Loucy (cell line): Measurements from ENCODE around the gene SND1.

ENCODE experiments used
- H2AFZ ChIP-seq: fragments of 200-600 bp; sonication (generic); 2 replicates; pipeline ENCODE4 v1.6.0; 2016; ENCODE audit warnings: antibody characterized with exemption, mild to moderate bottlenecking, low read length, moderate library complexity
- H3F3A ChIP-seq: fragments of 200-600 bp; 2 replicates; pipeline ENCODE4 v1.6.0; 2016; ENCODE audit warnings: antibody characterized with exemption, low read depth, mild to moderate bottlenecking
- H3K27me3 ChIP-seq: fragments of 200-600 bp; sonication (generic); 2 replicates; pipeline ENCODE4 v1.6.1; 2014; ENCODE audit warnings: low read length, mild to moderate bottlenecking; ENCODE audit not compliant: insufficient read depth, poor library complexity, severe bottlenecking
- H3K36me3 ChIP-seq: fragments of 200-600 bp; sonication (generic); 2 replicates; pipeline ENCODE4 v1.6.1; 2016; ENCODE audit warnings: low read length; ENCODE audit not compliant: insufficient read depth
- H3K4me1 ChIP-seq: fragments of 200-600 bp; sonication (generic); 2 replicates; pipeline ENCODE4 v1.5.1; 2014; ENCODE audit warnings: low read length, mild to moderate bottlenecking; ENCODE audit not compliant: insufficient read depth, poor library complexity, severe bottlenecking
- H3K4me2 ChIP-seq: fragments of 200-600 bp; sonication (generic); 2 replicates; pipeline ENCODE4 v1.6.0; 2014; ENCODE audit warnings: antibody characterized with exemption, low read length, low read depth, mild to moderate bottlenecking; ENCODE audit not compliant: poor library complexity, severe bottlenecking
- H3K4me3 ChIP-seq: fragments of 200-600 bp; sonication (generic); 2 replicates; pipeline ENCODE4 v1.5.1; 2014; ENCODE audit warnings: low read length, mild to moderate bottlenecking, mixed read lengths; ENCODE audit not compliant: poor library complexity, severe bottlenecking
- H3K79me2 ChIP-seq: fragments of 200-600 bp; sonication (generic); 2 replicates; pipeline ENCODE4 v1.6.1; 2014; ENCODE audit warnings: low read length; ENCODE audit not compliant: insufficient read depth
- H3K9ac ChIP-seq: fragments of 200-600 bp; sonication (generic); 2 replicates; pipeline ENCODE4 v1.6.0; 2014; ENCODE audit warnings: mild to moderate bottlenecking, low read depth, low read length, moderate library complexity; ENCODE audit not compliant: poor library complexity, severe bottlenecking
- H3K9me2 ChIP-seq: fragments of 200-600 bp; sonication (generic); replicated peaks from 2 replicates; pipeline ENCODE4 v1.6.1; 2016; ENCODE audit warnings: low read depth, low read length, mixed read lengths
- H3K9me3 ChIP-seq: fragments of 200-600 bp; sonication (generic); 2 replicates; pipeline ENCODE4 v1.6.1; 2014; ENCODE audit warnings: mild to moderate bottlenecking, antibody characterized with exemption, low read length, low read depth; ENCODE audit not compliant: insufficient read depth
- H4K20me1 ChIP-seq: fragments of 200-600 bp; sonication (generic); 2 replicates; pipeline ENCODE4 v1.6.0; 2014; ENCODE audit warnings: antibody characterized with exemption, low read length, mild to moderate bottlenecking; ENCODE audit not compliant: insufficient read depth, poor library complexity, severe bottlenecking
- CTCF ChIP-seq: fragments of 200-600 bp; sonication (generic); conservative IDR thresholded peaks from 2 replicates; pipeline ENCODE4 v1.5.1; 2014; ENCODE audit warnings: mild to moderate bottlenecking, antibody characterized with exemption, low read length
- EZH2phosphoT487 ChIP-seq: fragments of 200-600 bp; IDR thresholded peaks from 2 replicates; pipeline ENCODE4 v1.6.1; 2018; ENCODE audit warnings: antibody characterized with exemption, mild to moderate bottlenecking, moderate library complexity, borderline replicate concordance

Gene SND1

GRCh38 chr7:127862525-127862924 is 210.5 kb downstream of the SND1 start:
- no peaks in the 10 kb centered on the region for H3K9me2 ChIP-seq
- 0 out of 2 replicates have a peak, but pooled peaks cover 2% of the 10 kb centered on the region for H3K36me3 ChIP-seq
- H2AFZ ChIP-seq: no peak overlapping the region
- no peak overlapping the region for H3K4me3 ChIP-seq
- no peak for TF ChIP-seq EZH2phosphoT487
- no peak for TF ChIP-seq CTCF
- H3K9ac ChIP-seq: no peak overlapping the region
- H4K20me1 ChIP-seq: peaks cover 32% of the 10 kb centered on the region
- no peak overlapping the region for H3K4me2 ChIP-seq
- no peaks in the 10 kb centered on the region for H3K27me3 ChIP-seq
- no peaks in the 10 kb centered on the region for H3F3A ChIP-seq
- peaks cover 36% of the 10 kb centered on the region for H3K4me1 ChIP-seq
- no peaks in the 10 kb centered on the region for H3K9me3 ChIP-seq
- peaks cover 9% of the 10 kb centered on the region for H3K79me2 ChIP-seq

- Histone ChIP-seq H3K9ac (no peak overlapping the region), H3K36me3 (0 out of 2 replicates have a peak, but pooled peaks cover 2% of the 10 kb centered on the region), H3K4me3 (no peak overlapping the region), H3K27me3 (no peaks in the 10 kb centered on the region), H3K9me3 (no peaks in the 10 kb centered on the region), H3K4me1 (peaks cover 31% of the 10 kb centered on the region), H2AFZ (no peak overlapping the region), H3K4me2 (no peak overlapping the region), H3F3A (no peaks in the 10 kb centered on the region), H4K20me1 (peaks cover 26% of the 10 kb centered on the region), H3K79me2 (peaks cover 6% of the 10 kb centered on the region), H3K9me2 (no peaks in the 10 kb centered on the region)
- TF ChIP-seq CTCF: no peak
- TF ChIP-seq EZH2phosphoT487: no peak
Observed at GRCh38 chr7:127863082-127863481, 211.1 kb downstream of the SND1 start.

GRCh38 chr7:127865466-127865865 is 213.5 kb downstream of the SND1 start:
- H3K79me2 ChIP-seq: no peaks in the 10 kb centered on the region; the same call in 1 of the 2 replicates

More at GRCh38 chr7:127865466-127865865, 213.5 kb downstream of the SND1 start:
- TF ChIP-seq CTCF (no peak), EZH2phosphoT487 (no peak)
- H3K4me3 ChIP-seq: no peak overlapping the region
- no peak overlapping the region for H3K9ac ChIP-seq
- no peaks in the 10 kb centered on the region for H3F3A ChIP-seq
- H3K9me2 ChIP-seq: no peaks in the 10 kb centered on the region
- no peak overlapping the region for H2AFZ ChIP-seq
- peaks cover 7% of the 10 kb centered on the region for H4K20me1 ChIP-seq
- H3K9me3 ChIP-seq: no peaks in the 10 kb centered on the region
- no peak overlapping the region for H3K4me2 ChIP-seq
- H3K27me3 ChIP-seq: no peaks in the 10 kb centered on the region
- H3K36me3 ChIP-seq: 0 out of 2 replicates have a peak, but pooled peaks cover 2% of the 10 kb centered on the region
- peaks cover 10% of the 10 kb centered on the region for H3K4me1 ChIP-seq
